Stimulated activated CD4-positive, alpha-beta T cell treated with anti-CD3 and anti-CD28 coated beads, Interleukin-1b, Interleukin-23, amount 100 ng/mL, for 4 hours (primary cell): ENCODE results near the gene AARS2.

Source experiments
- DNase-seq, 2 donors: peaks; one replicate each; pipeline ENCODE4 v3.0.0-alpha.2; 2020; ENCODE audit warnings: low read depth in 2 of 2

Gene AARS2

DNA sequence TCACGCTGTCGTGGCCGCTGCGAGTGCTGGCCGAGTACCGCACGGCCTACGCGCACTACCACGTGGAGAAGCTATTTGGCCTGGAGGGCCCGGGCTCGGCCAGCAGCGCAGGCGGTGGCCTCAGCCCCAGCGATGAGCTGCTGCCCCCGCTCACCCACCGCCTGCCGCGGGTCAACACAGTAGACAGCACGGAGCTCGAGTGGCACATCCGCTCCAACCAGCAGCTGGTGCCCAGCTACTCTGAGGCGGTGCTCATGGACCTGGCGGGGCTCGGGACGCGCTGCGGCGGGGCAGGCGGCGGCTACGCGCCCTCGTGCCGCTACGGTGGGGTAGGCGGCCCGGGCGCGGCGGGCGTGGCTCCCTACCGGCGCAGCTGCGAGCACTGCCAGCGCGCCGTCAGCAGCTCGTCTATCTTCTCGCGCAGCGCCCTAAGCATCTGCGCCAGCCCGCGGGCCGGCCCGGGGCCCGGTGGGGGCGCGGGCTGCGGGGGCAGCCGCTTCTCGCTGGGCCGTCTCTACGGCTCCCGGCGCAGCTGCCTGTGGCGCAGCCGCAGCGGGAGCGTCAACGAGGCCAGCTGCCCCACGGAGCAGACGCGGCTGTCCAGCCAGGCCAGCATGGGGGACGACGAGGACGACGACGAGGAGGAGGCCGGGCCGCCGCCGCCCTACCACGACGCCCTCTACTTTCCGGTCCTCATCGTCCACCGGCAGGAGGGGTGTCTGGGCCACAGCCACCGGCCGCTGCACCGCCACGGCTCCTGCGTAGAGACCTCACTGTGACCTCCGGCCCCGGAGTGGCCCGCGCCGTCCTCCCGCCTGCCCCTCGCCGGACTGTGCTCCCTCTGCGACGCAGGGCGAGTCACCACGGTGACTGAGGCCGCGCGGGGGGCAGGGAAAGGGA lies 37.1 kb downstream of the AARS2 start:
- DNase-seq = no peak

DNA sequence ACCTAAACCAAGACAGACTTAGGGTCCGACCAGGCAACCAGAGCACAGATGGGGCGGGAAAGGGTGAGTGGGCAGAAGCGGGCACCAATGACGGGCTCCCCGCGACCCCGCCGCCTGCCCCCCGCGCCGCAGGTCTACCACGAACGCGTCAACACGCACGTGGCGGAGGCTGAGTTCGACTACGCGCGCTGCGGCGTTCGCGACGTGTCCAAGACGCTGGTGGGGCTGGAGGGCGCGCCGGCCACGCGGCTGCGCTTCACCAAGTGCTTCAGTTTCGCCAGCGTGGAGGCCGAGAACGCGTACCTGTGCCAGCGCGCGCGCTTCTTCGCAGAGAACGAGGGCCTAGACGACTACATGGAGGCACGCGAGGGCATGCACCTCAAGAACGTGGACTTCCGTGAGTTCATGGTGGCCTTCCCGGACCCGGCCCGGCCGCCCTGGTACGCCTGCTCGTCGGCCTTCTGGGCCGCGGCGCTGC lies 37.8 kb downstream of the AARS2 start:
- DNase-seq = no peak

DNA sequence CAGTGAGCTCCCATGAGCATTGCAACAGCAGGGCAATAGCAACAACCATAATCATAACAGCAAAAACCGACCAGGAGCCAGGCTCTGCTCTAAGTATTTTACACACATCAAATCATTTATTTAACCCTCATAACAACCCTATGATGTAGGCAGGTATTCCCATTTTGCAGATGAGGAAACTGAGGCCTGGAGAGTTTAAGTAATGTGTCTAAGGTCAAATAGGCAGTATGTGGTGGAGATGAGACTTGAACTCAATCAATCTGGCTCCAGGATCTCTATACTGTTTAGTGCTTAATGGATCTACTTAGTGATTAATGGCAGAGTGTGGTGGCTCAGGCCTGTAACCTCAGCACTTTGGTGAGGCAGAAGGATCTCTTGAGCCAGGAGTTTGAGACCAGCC lies 39.5 kb downstream of the AARS2 start:
- DNase-seq = no peak

DNA sequence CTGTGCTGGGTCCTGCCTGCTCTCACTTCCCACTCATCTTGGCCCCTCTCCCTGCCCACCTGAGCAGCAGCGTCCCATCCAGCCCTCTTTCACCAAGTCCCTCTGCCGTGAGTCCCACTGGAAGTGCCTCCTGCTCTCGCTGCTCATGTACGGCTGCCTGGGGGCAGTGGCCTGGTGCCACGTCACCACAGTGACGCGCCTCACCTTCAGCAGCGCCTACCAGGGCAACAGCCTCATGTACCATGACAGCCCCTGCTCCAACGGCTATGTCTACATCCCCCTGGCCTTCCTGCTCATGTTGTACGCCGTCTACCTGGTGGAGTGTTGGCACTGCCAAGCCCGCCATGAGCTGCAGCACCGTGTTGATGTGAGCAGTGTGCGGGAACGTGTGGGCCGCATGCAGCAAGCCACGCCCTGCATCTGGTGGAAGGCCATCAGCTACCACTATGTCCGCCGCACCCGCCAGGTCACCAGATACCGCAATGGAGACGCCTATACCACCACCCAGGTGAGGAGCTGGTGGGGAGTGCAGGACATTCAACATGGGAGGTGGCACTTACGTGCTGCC lies 40.1 kb downstream of the AARS2 start:
- no peak for DNase-seq

DNA sequence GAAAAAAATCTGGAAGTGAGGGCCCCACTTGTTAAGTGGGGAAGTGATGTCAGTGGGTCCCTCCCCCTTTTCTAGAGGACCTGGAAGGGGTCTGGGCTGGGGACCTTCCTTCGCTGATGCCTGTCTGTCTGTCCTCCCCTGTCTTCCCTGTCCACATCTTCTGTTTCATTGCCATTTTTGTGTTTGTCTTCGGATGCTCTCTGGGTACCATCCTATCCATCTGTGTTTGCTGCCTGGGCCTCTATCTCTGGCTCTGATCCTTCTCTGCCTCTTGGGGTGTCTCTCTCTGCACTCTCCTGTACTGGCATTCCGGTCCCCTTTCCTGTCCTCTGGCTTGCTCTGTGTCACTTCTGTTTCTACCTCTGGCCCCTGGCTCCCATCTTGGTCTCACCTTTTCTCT lies 40.6 kb downstream of the AARS2 start:
- no peak for DNase-seq

DNA sequence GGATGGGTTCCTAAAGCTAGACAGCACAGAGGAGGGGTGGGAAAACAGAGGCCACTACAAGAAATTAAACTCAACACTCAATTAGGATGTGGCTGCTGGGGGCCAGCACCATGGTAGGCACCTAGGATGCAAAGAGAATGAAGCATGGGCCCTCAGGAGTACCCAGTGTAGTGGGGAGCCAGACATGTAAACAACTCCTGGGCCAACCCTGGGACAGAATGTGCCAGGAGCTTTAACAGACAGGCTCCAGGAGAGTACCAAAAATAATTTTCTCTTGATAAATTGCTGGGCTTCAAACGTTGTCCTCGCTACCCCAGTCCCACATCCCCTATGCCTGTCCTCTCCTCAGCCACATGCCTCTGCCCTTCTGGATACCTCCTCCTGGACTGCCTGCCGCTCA lies 41.2 kb downstream of the AARS2 start:
- no peak for DNase-seq

DNA sequence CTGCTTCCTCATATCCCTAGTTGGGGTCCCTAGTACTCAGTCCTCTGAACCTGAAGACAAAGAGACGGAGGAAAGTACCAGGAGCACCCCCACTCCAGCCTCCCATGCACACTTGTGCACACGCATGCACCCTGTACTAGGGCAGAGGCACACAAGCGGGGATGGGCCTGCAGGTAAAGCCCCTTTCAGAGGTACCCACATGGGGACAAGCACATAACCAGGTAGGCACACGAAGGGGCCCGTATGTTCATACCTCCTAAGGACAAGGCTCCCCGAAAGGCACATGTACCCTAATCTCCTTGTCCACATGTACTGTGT lies 41.8 kb downstream of the AARS2 start:
- DNase-seq = no peak

DNA sequence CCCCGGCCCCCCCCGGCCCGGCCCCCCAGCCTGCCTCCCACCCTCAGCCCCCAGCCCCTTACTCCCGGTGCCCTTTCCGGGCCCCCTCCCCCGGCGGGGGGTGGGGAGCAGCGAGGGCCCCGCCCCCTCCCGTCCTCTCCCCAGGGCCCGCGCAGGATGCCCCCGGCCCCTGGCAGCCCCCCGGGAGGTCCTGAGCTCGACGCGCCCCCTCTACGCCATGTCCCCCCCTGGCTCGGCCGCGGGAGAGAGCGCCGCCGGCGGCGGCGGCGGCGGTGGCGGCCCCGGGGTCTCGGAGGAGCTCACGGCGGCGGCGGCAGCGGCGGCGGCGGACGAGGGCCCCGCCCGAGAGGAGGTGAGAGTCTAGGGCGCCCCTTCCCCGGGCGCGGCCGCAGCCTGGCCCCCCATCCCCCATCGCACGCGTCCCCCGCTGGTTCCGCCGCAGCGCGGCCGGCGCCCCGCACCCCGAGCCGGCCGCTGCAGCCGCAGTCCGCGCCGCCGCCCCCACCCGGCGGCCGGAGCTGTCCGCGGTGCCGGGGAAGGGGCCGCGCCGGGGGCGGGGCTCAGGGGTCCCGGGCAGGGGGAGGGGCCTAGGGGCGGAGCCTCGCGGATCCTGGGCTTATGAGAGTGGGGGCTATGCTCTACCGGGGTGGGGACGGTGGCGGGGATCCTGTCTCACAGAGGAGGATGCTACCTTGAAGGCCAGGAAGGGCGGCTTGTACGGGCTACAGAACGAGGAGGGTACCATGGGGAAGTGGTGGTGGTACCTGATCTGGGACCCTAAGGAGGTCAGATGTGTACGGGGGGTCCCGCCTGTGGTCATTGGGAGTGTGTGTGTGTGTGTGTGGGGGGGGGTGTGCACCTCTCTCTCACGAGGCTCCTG lies 42.4 kb downstream of the AARS2 start:
- no peak for DNase-seq

DNA sequence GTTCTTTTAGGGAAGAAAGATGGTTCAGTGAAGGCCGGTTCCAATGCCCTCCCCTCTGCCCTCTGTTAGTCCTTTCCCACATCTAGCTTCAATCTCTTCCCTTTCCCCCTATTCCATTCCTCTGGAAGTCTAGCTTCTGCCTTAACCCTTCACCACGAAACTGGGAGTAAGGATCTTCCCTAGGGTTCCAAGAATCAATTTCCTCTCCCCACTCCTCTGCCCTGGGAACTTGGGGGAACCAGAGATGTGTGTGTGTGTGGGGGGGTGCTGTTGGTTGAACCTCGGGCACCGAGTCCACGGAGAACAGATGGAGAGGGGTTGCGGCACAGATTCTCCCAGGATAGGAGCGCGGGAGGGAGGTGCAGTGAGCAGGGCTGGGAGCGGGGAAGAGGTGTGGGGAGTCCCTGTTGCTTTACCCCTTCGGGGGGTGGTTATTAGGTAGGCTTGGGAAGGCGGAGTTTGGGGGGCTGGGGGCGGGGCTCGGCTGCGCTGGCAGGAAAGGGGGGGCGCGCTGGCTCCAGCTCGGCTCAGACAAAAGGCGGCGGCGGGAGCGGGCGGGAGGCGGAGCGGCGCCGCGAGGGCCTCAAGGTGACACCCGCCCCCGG lies 43.1 kb downstream of the AARS2 start, which contains the start of gene TMEM151B:
TMEM151B (plus strand) TSS at position 530 of the 605 bp plus-strand sequence. CDS start 293 bp downstream, outside the sequence.
- no peak for DNase-seq

DNA sequence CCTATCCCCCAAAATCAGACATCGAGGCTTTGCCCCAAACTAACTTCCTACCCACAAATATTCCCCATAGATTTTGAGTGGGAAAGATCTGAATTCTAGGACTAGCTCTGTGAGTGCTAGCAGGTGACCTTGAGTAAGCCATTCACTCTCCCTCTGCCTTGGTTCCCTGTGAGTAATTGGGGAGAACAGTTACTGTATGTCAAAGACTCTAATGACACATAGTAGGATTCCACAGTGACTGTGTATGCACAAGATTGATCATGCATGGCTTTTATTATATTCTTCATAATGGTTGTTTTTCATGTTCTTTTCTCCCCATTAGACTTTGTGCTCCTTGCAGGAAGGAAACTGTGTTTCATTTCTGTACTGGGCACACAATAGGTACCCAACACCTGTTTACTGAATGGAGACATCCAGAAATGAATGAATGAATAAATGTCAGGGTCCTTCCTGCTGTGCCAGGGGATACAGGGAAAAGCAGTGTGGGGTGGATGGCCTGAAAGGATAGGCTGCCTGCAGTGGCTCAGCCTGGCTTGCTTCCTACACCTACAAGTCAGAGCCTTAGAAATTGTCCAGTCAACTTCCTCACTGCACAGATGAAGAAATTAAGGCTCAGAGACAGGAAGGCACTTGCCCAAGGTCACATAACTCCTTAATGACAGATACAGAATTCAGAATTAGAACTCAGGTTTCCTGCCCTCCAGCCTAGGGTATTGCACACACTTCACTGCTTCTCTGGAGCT lies 43.8 kb downstream of the AARS2 start:
- no peak for DNase-seq

DNA sequence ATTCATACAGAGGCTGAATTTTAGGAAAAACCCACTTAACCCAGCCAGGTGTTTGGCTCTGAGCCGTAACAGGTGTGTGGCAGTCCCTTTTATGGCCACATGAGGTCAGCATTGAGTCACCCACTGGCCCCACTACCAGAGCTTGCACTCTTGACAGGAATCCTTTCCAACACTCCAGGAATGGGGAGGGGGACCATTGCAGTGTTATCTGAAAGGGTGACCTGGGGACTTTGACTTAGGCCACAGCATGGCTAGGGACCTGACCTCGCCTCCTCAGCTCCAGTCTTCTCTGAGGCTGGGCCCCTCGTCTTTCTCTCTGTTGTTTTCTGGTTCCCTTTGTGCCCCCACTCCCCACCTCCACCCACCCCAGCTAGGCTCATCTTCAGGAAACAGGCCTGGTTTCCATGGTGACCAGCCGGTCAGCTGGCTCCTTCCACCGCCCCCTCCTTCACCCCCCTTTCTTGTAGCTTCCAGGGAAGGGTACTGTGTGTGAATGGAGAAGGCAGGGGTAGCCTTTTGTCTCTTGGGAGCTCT lies 45.0 kb downstream of the AARS2 start:
- peak in 1 of 2 donors; percentile 60 for DNase-seq

DNA sequence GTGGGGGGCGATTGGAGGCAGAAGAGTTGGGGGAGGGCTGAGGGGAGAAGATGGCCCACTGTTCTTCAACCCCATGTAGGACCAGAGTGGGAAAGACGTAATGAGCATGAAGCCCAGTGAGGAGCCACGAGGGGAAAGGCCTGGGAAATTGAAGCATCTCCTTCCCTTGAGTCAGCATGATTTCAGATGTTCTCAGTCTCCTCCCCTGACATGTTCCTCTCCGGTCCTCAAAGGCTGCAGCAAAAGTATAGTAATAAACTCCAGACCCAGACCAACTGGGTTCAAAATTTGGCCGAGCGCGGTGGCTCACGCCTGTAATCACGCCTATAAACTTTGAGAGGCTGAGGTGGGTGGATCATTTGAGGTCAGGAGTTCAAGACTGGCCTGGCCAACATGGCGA lies 45.9 kb downstream of the AARS2 start:
- DNase-seq = no peak

DNA sequence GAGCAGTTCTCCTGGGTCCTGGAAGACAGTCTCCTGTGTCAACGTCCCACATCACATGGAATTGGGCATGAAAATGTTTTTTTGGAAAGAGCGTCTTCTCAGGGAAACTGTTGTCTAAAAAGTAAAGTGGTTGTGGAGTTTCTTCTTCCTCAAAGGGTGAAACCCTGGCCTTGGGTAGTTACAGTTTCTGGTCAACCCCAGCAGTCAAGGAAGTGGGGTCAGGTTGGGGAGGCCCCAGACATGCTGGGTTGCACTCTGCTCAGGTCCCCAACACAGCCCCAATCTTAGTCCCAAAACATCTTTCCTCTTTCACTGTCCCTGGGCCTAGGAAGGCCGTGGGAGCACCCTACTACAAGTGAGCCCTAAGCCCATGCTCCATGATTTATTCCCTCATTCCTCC lies 46.8 kb downstream of the AARS2 start:
- DNase-seq = no peak

DNA sequence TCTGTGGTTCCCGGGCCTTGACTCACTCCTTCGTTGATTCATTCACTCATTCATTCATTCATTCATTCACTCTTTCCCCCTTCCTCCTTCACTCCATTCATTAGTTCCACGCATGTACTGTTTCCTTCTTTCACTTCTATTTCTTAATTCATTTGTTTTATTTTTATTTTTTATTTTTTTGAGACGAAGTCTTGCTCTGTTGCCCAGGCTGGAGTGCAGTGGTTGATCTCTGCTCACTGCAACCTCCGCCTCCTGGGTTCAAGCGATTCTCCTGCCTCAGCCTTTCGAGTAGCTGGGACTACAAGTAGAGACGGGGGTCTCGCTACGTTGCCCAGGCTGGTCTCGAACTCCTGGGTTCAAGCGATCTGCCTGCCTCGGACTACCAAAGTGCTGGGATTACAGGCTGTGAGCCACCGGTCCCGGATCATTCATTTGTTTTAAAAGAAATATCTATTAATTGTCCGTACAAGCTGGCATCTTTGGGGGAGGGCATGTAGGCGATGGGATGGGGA lies 47.4 kb downstream of the AARS2 start:
- DNase-seq = no peak

DNA sequence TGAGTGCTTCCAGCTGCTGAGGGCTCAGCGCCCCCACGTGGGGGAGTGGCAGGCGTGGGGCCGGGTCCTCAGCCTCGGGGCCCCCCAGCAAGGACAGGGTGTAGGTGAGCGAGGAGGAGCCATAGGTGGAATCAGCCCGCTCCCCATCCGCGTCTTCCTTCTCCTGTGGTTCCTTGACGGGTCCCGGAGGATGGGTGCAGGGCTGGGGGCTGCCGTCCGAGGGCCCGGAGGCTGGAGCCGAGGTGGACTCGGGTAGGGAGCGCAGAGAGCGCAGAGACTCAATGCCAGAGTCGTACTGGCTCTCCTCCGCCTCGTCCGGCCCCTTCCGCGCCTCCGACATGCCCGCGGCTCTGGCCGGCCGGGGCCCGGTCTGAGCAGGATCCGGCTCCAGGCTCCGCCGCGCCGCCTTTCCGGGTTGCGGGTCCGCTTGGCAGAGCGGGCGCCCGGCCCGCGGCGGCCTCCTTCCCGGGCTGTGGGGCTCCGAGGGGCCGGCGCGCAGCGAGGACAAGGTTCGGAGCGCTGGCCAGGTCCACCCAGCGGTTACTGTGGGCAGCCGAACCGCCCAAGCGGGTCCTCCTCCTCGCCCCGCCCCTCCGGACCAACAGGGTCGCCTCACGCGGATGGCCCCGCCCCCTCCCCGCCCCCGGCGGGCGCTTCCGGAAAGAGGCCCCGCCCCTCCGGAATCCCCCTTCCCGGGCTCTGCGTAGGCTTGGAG lies 48.0 kb downstream of the AARS2 start, which contains the start of gene NFKBIE:
NFKBIE (minus strand) TSS at position 545 of the 715 bp plus-strand sequence; CDS start at position 340, 205 bp downstream.
- DNase-seq = peak; percentile 96 to 98

DNA sequence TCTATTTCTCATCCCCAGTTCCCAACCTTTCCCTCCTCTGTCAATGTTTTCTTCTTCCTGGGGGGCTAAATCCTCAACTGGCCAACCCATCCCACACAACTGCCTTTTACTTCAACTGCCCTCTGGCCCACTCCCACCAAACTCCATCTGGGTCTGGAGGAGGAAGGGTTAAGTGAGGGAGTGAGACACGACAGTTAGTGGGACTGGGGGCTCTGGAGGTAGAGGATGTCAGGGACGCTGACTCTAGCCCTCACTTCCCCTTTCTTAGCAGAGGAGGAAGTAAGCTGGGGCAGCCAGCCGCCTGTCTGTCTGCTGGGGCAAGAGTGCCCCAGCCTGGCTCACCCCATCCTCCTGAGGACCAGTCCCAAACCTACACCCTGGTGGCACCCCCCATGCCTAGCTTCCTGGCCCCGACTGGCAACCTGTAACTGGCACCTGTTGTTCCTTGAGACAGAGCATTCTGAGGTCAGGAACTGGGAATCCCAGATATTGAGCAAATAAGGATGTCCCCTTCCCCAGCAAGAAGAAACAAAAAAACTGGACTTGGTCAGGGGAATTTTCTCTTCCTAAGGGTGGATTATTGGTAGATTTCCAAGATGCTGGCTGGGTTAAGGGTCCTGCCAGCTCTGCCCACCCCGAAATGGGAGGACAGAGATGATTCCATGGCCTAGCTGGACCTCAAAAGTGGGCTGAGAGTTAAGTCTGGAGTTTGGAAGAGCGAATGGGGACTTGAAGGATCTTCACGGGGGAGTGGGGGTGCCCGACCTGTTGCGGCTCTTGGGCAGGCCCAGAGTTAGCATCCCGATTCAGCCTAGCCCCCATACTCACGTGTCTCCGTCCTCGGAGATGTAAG lies 48.8 kb downstream of the AARS2 start:
- no peak for DNase-seq

DNA sequence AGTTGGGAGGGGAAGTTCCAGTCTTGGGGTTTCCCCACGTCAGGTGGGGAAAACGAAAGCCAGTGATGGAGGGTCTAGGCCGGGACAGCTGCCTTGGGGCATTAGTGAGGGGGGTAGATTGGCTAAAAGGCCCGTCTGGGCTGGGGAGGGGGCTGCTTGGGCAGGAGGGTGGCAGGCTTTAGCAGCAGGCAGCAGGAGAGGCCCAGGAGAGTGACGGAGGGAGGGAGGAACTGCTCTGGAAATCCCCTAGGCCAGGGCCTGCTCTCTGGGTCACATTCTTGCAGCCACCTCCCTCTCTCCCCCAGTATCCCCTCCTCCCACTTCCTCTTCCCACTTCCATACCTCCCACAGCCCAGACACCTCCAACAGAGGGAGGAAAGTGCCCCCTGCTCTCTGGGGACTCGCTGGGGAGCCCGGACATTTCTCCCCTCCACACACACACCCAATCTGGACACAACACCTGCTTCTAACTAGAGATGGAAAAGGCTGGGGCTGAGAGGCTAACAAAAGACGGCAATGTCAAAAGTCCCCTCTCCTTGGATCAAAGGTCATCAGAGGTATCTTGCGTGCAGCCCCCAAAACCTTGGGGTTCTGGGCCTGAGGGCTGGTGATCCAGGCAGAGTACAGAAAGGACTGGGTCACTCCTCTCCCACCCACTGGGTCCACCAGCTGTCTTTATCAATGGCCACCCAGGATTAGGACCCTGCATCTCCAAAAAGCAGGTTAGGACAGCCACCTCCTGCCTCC lies 49.6 kb downstream of the AARS2 start:
- no peak for DNase-seq
